NCI-H128 (cell line): ENCODE data around the gene CASQ1.

Experiments
- DNase-seq: peaks from one replicate; lab custom pipeline; 2025; ENCODE audit not compliant: unreplicated experiment; lab: John Stamatoyannopoulos, UW

CASQ1 gene

DNA sequence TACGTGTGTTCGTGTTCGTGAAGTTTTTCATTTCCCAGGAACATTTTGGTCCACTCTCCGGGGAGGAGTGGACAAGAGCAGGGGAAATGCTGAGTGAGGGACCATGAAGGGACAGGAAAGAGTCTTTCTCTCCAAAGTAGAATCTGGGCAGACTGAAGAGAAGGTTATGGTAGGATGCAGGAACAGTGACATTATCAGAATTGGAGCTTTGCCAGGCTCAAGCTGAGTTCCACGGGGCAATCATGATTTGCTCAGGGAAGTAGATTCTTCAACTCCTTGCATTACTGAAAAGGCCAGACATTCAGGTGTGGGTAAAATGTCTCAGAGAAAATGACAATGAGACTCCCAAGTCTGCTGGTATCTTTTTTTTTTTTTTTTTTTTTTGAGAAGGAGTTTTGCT lies 22.4 kb upstream of the CASQ1 start:
- no peak for DNase-seq

DNA sequence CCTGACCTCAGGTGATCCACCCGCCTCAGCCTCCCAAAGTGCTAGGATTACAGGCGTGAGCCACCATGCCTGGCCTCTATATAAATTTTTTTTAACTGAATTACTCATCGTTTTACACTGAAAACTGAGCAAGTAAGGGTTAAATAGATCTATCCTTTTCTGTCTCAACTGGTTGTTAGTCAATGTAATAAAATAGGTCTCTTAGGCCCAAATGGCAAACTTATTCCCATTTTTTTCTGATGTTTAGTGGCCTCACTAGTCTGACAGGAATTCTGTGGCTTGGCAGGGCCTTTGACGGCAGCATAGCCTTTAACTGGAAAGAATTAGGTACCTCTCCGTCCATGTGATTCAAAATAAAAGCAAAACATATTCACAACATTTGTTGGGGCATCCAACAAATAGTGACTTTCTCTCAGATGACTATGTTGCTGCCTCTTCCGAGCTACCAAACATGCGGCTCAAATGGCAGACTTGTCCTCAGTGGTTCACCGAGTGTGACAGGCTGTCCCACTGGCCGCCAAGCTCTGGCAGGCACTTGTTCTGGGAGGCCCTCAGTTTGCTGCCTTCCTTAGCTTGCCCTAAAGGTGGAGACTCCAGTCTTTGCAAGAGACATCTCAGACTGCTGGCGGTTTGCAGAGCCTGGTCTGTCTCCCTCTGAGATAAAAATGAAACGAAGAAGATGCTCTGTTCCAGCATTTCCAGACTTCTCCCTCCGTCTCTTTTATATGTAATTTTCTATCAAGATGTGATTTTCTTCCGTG lies 21.6 kb upstream of the CASQ1 start:
- DNase-seq, result no peak

DNA sequence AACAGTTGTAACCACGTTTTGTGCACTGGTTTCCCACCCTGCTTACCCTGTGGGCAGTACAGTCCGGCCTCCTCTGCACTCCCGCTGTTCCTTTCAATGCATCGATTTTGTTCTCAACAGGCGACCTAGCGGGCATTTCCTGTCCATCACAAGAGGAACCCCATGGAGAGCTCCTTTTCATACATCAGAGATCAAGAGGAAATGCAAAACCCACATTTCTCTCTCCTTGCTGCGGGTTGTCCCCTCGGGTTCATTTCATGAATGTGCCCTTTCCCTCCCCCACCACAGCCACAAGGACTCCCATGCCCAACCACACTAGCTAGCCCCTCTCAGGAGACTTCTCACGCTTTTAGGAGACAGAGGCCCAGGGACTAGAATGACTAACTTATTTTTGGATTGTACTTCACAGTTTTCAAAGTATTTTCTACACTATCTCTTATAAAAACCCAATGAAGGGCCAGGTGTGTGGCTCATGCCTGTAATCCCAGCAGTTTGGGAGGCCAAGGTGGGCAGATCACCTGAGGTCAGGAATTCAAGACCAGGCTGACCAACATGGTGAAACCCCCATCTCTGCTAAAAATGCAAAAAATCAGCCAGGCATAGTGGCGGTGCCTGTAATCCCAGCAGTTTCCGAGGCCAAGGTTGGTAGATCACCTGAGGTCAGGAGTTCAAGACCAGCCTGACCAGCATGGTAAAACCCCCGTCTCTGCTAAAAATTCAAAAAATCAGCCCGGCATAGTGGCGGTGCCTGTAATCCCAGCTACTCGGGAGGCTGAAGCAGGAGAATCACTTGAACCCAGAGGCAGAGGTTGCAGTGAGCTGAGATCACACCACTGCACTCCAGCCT lies 20.6 kb upstream of the CASQ1 start:
- no peak for DNase-seq

- DNase-seq, result no peak
Measured at GRCh38 chr1:160171354-160171753, 19.0 kb upstream of the CASQ1 start.

GRCh38 chr1:160171980-160172379 lies 18.4 kb upstream of the CASQ1 start:
- DNase-seq, result no peak

- DNase-seq, result no peak
Measured at GRCh38 chr1:160177231-160177630, 13.1 kb upstream of the CASQ1 start.

DNA sequence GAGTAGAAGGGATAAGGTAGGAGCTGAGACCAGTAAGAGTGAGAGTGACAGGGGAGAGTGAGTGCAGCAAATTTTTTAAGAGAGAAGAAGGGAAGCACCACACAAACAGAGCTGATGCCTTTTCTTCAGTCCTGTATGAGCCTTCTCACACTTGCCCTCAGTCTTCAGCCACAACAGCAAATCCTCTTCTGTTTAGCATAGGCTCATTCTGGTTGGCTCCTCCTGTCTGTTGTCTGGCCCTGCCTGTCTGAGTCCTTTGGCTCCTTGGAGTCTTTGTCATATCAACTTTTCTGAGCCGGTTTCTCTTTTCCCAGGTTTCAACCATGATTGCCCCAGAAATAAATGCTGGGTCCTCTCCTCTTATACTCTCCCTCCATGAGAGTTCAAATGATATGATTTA lies 12.7 kb upstream of the CASQ1 start:
- no peak for DNase-seq

- DNase-seq, result no peak
Measured at GRCh38 chr1:160178731-160179130, 11.6 kb upstream of the CASQ1 start.

DNA sequence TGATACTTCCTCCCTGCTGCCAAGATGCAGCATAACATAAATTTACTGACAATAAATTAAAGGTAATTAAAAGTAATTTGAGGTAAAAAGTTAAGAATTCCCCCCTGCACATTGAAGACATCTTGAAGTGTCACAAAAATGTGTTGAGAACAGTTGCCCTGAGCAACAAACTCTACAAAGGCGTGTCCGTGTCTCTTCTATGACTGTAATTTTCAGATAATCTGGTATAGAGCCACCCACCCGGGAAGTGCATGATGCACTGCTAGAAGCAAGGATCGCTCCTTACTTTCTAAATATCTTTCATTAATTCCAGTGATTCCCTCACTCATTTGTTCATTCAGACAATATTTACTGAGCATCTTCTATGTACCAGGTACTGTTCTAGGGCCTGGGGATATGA lies 11.0 kb upstream of the CASQ1 start:
- no peak for DNase-seq

GRCh38 chr1:160186246-160186645 lies 4.1 kb upstream of the CASQ1 start:
- DNase-seq, result no peak

GRCh38 chr1:160186729-160187128 lies 3.6 kb upstream of the CASQ1 start:
- DNase-seq, result no peak

DNA sequence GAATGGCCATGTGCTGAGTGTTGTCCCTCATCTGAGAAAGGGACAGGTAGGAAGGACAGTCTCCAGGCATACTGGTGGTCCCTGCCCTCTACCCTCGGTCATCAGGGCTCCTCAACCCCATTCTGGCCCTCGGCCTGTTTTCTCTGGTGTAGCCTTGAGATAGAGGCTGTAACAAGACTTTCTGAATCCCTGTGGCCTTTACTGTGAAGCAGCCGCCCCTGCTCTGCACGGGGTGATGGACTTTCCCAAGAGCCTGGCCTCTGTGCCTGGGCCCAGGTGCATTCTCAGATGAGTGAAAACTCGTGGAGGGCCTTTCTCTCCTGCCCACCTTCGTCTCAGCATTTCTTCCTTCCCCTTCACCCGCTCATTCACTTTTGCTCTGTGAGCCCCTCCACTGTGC lies 3.0 kb upstream of the CASQ1 start:
- no peak for DNase-seq

- no peak for DNase-seq
Measured at GRCh38 chr1:160188341-160188740, 2.0 kb upstream of the CASQ1 start.

DNA sequence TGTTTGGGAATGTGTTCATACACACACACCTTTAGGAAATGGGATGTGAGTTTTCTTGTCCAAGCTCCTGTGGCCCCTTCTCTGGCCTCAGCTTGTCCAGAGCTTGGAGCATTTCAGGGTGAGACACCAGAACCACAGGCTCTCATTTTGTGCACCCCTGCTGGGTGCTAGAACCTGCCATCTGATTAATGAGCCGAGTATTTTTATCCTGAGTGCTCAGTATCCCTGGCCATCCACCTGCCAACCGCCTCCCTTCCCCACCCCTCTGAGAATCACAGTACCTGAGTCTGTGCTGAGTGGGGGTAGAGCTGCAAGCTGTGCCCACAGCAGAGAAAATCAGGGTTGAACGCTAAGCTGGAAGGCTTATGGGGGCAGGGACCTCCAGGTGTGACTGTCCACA lies 1.4 kb downstream of the CASQ1 start:
- DNase-seq, result no peak

DNA sequence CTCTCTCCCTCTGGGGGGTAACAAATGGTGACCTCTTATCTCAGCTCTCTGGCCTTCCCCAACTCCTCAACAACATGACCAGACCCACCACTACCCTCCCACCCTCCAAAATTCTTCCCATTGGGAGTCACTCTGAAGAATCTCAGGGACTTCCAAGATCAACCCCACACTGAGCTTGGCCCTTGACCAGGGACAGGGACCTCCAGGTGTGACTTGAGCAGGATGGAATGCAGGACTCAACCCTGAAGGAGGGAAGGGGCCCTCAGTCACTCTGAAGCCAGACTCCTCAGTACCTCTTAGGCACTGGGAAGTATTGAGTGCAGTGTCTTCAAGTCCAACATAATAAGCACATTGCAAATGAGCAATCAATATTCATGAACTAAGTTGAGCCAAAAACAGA lies 1.9 kb downstream of the CASQ1 start:
- no peak for DNase-seq

DNA sequence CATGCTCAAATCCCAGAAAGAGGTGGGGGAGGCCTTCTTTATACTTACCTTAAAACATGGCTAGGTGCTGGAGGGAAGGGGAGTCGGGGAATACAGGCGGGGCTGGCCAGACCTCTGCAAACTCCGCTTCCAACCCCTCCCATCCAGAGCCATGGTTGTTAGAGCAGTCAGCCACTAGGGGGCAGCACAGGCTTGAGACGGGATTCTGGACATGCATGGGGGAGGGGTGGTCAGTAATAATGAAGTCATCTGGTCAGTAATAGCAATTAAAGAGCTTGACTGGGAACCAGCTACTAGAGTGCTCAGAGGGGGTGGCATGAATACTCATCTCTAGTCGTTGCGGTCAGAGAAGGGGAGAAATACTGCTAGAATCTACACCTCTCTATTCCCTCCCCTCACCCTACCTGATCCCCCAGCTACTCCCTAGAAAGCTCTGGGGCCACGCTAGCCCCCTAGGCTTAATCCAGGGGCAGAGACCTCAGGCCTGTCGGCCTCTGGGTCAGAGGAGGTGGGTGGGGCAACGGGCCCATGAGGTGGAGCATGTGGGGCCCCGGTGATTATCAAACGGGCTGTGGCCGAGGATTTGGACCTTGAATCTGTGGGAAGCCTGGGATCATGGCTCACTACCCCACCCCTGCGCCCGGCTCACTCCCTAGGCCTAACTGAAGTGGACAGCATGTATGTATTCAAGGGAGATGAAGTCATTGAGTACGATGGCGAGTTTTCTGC lies 2.9 kb downstream of the CASQ1 start:
- DNase-seq, result peak; percentile 41

DNA sequence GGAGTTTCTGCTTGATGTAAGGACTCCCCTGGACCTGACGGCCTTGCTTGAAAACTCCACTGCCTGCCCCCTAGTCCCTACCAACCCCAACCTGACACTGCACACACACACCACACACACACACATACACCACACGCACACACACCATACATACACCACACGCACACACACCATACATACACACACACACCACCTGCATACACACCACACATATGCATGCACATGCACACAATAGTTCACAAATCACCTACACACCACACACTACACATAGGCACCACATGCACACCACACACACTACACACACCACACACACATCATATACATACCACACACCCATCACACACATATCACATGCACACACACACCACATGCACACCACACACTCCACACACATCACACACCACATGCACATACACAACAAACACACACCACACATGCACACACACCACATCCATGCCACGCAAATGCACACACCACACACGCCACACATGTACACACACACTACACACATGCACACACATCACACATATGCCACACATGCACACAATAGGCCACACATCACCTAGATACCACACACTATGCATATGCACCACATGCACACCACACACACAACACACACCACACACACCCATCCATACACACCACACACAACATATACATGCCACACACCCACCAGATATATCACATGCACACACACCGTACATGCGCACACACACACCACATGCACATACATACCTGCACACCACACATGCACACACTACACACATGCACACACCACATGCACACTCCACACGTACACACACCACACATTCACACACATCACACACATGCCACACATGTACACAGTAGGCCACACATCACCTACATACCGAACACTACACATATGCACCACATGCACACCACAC lies 3.7 kb downstream of the CASQ1 start:
- DNase-seq, result no peak

- no peak for DNase-seq
Measured at GRCh38 chr1:160194737-160195059, 4.3 kb downstream of the CASQ1 start.

DNA sequence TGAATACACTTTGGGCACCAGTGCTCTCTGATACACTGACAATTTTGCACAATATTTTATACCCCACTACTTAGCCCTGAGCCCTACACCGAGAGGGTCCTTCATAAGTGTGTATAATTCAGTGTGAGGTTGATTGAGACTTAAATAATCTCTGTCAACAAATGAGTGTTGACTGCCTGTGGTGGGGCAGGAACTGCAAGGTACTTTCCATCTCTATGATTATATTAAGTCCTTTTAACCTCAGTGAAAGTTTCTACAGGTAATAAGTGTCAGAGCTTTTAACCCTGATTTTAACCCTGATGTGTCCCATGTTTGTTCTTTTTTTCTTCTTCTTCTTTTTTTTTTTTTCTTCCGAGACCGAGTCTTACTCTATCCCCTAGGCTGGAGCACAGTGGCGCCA lies 5.8 kb downstream of the CASQ1 start:
- no peak for DNase-seq

GRCh38 chr1:160197231-160197630 lies 6.9 kb downstream of the CASQ1 start:
- no peak for DNase-seq

DNA sequence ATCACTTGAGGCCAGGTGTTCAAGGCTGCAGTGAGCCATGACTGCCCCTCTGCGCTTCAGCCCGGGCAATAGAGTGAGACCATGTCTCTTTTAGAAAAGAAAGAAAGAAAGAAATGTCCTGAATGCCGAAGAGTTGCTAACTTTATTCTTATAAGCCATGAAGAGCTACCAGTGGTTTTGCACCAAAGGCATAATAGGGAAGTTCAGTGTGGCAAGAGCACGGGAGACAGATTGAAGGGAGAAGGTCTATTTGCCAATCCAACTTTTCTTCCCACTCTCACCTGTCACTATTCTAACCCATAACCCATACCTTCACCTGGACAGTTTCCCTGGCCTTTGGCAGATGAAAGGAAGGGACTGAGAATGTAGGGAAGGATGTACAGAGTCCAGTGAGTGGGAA lies 10.4 kb downstream of the CASQ1 start:
- no peak for DNase-seq
